ENCODE measurements around the gene PROSER3. TPM values are rescaled to one million over a fixed set of nuclear protein-coding genes. Genes with fewer than 3 reads are reported as not detected.

Gene PROSER3
- total RNA-seq, 1 donor: 5.8 TPM

GRCh38 chr19:35727956-35728706 lies 29.8 kb upstream of the PROSER3 start:
- Histone ChIP-seq H3K9me3 (ENCODE audit: low read depth, low read length) (no peaks in the 10 kb centered on the region), H3K27ac (ENCODE audit: low read depth, low read length) (no peak overlapping the region), H3K4me3 (ENCODE audit: insufficient read depth, low read length) (no peak overlapping the region), H3K27me3 (ENCODE audit: insufficient read depth, low read length) (no peaks in the 10 kb centered on the region), H3K36me3 (ENCODE audit: insufficient read depth, low read length) (peaks cover 82% of the 10 kb centered on the region), H2AFZ (ENCODE audit: low read length) (no peak overlapping the region), H3K4me1 (ENCODE audit: insufficient read depth, low read length) (no peaks in the 10 kb centered on the region), H4K20me1 (ENCODE audit: insufficient read depth, low read length) (peaks cover 3% of the 10 kb centered on the region), H3K79me2 (ENCODE audit: insufficient read depth, low read length) (peaks cover 3% of the 10 kb centered on the region), H3K4me2 (ENCODE audit: insufficient read depth, low read length) (no peak overlapping the region)
- TF ChIP-seq, protein P1, sequence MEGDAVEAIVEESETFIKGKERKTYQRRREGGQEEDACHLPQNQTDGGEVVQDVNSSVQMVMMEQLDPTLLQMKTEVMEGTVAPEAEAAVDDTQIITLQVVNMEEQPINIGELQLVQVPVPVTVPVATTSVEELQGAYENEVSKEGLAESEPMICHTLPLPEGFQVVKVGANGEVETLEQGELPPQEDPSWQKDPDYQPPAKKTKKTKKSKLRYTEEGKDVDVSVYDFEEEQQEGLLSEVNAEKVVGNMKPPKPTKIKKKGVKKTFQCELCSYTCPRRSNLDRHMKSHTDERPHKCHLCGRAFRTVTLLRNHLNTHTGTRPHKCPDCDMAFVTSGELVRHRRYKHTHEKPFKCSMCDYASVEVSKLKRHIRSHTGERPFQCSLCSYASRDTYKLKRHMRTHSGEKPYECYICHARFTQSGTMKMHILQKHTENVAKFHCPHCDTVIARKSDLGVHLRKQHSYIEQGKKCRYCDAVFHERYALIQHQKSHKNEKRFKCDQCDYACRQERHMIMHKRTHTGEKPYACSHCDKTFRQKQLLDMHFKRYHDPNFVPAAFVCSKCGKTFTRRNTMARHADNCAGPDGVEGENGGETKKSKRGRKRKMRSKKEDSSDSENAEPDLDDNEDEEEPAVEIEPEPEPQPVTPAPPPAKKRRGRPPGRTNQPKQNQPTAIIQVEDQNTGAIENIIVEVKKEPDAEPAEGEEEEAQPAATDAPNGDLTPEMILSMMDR (IDR thresholded peaks at IDR 0.05; ENCODE audit: extremely low read depth, low read depth, low read length): no peak
- peak; percentile 62 for DNase-seq (ENCODE audit: insufficient read length, low spot score, missing footprints)

- peaks cover 80% of the 10 kb centered on the region for H3K36me3 ChIP-seq (ENCODE audit: insufficient read depth, low read length)
- no peaks in the 10 kb centered on the region for H3K4me1 ChIP-seq (ENCODE audit: insufficient read depth, low read length)
- H3K4me3 ChIP-seq (ENCODE audit: insufficient read depth, low read length): no peak overlapping the region
- H4K20me1 ChIP-seq (ENCODE audit: insufficient read depth, low read length): peaks cover 4% of the 10 kb centered on the region
- no peaks in the 10 kb centered on the region for H3K9me3 ChIP-seq (ENCODE audit: low read depth, low read length)
- H3K4me2 ChIP-seq (ENCODE audit: insufficient read depth, low read length): no peak overlapping the region
- TF ChIP-seq, protein P1 (IDR thresholded peaks at IDR 0.05; ENCODE audit: extremely low read depth, low read depth, low read length): no peak
- peak; percentile 55 for DNase-seq (ENCODE audit: insufficient read length, low spot score, missing footprints)
- no peaks in the 10 kb centered on the region for H3K79me2 ChIP-seq (ENCODE audit: insufficient read depth, low read length)
- H3K27ac ChIP-seq (ENCODE audit: low read depth, low read length): no peak overlapping the region
- no peak overlapping the region for H2AFZ ChIP-seq (ENCODE audit: low read length)
- H3K27me3 ChIP-seq (ENCODE audit: insufficient read depth, low read length): no peaks in the 10 kb centered on the region
Observed at GRCh38 chr19:35729021-35729420, 29.0 kb upstream of the PROSER3 start.

- H3K27ac ChIP-seq (ENCODE audit: low read depth, low read length): no peak overlapping the region
- TF ChIP-seq, protein P1 (IDR thresholded peaks at IDR 0.05; ENCODE audit: extremely low read depth, low read depth, low read length): no peak
Observed at GRCh38 chr19:35729763-35730162, 28.2 kb upstream of the PROSER3 start.

DNA sequence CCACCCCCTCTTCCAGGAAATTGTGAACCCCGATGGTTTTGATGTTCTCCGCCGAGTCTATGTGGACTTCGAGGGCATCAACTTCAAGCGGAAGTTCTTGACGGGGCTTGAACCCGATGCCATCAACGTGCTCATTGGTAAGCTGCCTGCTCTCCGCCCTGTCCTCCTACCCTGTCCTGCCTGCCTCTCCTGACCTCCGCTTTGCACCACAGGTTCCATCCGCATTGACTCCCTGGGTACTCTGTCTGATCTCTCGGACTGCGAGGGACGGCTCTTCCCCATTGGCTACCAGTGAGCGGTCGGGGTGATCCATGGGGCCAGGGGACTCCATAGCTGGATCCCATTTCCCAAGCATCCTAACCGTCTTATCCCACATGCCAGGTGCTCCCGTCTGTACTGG lies 27.6 kb upstream of the PROSER3 start:
- no peaks in the 10 kb centered on the region for H3K79me2 ChIP-seq (ENCODE audit: insufficient read depth, low read length)
- H3K4me3 ChIP-seq (ENCODE audit: insufficient read depth, low read length): no peak overlapping the region
- no peaks in the 10 kb centered on the region for H3K4me1 ChIP-seq (ENCODE audit: insufficient read depth, low read length)
- H3K27ac ChIP-seq (ENCODE audit: low read depth, low read length): no peak overlapping the region
- TF ChIP-seq, protein P1 (IDR thresholded peaks at IDR 0.05; ENCODE audit: extremely low read depth, low read depth, low read length): no peak
- H2AFZ ChIP-seq (ENCODE audit: low read length): no peak overlapping the region
- no peaks in the 10 kb centered on the region for H3K9me3 ChIP-seq (ENCODE audit: low read depth, low read length)
- peaks cover 75% of the 10 kb centered on the region for H3K36me3 ChIP-seq (ENCODE audit: insufficient read depth, low read length)
- peaks cover 10% of the 10 kb centered on the region for H4K20me1 ChIP-seq (ENCODE audit: insufficient read depth, low read length)
- no peaks in the 10 kb centered on the region for H3K27me3 ChIP-seq (ENCODE audit: insufficient read depth, low read length)
- peak; percentile 71 for DNase-seq (ENCODE audit: insufficient read length, low spot score, missing footprints)
- H3K4me2 ChIP-seq (ENCODE audit: insufficient read depth, low read length): no peak overlapping the region

More at GRCh38 chr19:35729763-35730162, 28.2 kb upstream of the PROSER3 start:
- Histone ChIP-seq H2AFZ (ENCODE audit: low read length) (no peak overlapping the region), H3K4me1 (ENCODE audit: insufficient read depth, low read length) (no peaks in the 10 kb centered on the region), H3K9me3 (ENCODE audit: low read depth, low read length) (no peaks in the 10 kb centered on the region), H3K4me2 (ENCODE audit: insufficient read depth, low read length) (no peak overlapping the region), H3K36me3 (ENCODE audit: insufficient read depth, low read length) (peaks cover 80% of the 10 kb centered on the region), H3K27me3 (ENCODE audit: insufficient read depth, low read length) (no peaks in the 10 kb centered on the region), H4K20me1 (ENCODE audit: insufficient read depth, low read length) (peaks cover 10% of the 10 kb centered on the region), H3K79me2 (ENCODE audit: insufficient read depth, low read length) (no peaks in the 10 kb centered on the region), H3K4me3 (ENCODE audit: insufficient read depth, low read length) (no peak overlapping the region)
- DNase-seq (ENCODE audit: insufficient read length, low spot score, missing footprints): peak; percentile 82

Measured in osteoblast (primary cell).